T-cell (primary cell): Measurements from ENCODE around the gene ADAM12. TPM values are rescaled to one million over a fixed set of nuclear protein-coding genes. Genes with fewer than 3 reads are reported as not detected.

Experiments
- ATAC-seq, 4 experiments: fragments of 200-7000 bp in 3 of 4; fragments of 150-1000 bp in 1 of 4; cut with Tn5 transposase; replicated peaks in 1 of 4; 1 replicate in 3 of 4; 2 replicates in 1 of 4; pipeline ENCODE4 v1.10.0; 2021; ENCODE audit warnings: moderate library complexity in 3 of 4, mild to moderate bottlenecking in 2 of 4, moderate number of reproducible peaks in 1 of 4
- CTCF ChIA-PET, 2 donors: fragments of 300-600 bp; sonication (Branson Sonifier 250); formaldehyde crosslinking; loops; one replicate each; lab custom pipeline; 2022; ENCODE audit warnings: antibody characterized with exemption in 2 of 2; lab: Charles Lee
- POLR2A ChIA-PET, 2 donors: fragments of 300-600 bp; sonication (Branson Sonifier 250); formaldehyde crosslinking; loops; one replicate each; lab custom pipeline; 2022; ENCODE audit warnings: antibody characterized with exemption in 2 of 2; lab: Charles Lee
- DNase-seq, 35 experiments: peaks; one replicate each; pipeline versions ENCODE4 v3.0.0 to v3.0.0-alpha.2; 2013 to 2023
- H3K27ac ChIP-seq: one replicate; pipeline ENCODE4 v1.5.1; 2013; ENCODE audit warnings: low read length
- H3K27me3 ChIP-seq, 2 experiments: replicated peaks in 1 of 2; 1 replicate in 1 of 2; 2 replicates in 1 of 2; pipeline versions ENCODE4 v1.6.1 to v1.7.0; 2013; ENCODE audit warnings: low read length in 1 of 2, mixed read lengths in 1 of 2; ENCODE audit not compliant: control insufficient read depth in 2 of 2, insufficient read depth in 2 of 2; ENCODE audit errors: extremely low read depth in 1 of 2
- H3K36me3 ChIP-seq, 2 donors: 1 replicate in 1 of 2; 2 replicates in 1 of 2; pipeline versions ENCODE4 v1.6.1 to v1.7.0; 2013; ENCODE audit warnings: low read length in 1 of 2; ENCODE audit not compliant: control insufficient read depth in 2 of 2, insufficient read depth in 1 of 2; ENCODE audit errors: extremely low read depth in 1 of 2
- H3K4me1 ChIP-seq, 2 experiments: 1 replicate in 1 of 2; 2 replicates in 1 of 2; pipeline versions ENCODE4 v1.6.1 to v1.7.0; 2013; ENCODE audit warnings: low read length in 2 of 2, mixed read lengths in 1 of 2; ENCODE audit not compliant: insufficient read depth in 2 of 2, control insufficient read depth in 1 of 2; ENCODE audit errors: extremely low read depth in 1 of 2
- H3K4me3 ChIP-seq, 2 donors: 1 replicate in 1 of 2; 2 replicates in 1 of 2; pipeline versions ENCODE4 v1.5.1 to v1.7.0; 2013; ENCODE audit warnings: mild to moderate bottlenecking in 2 of 2, low read length in 1 of 2, moderate library complexity in 1 of 2; ENCODE audit not compliant: control insufficient read depth in 1 of 2; ENCODE audit errors: extremely low read depth in 1 of 2
- H3K9me3 ChIP-seq: 2 replicates; pipeline ENCODE4 v1.7.0; 2013
- H3K27ac Mint-ChIP-seq, 2 donors: one replicate each; pipeline ENCODE4 v1.8.0; 2020 to 2021; ENCODE audit warnings: mild to moderate bottlenecking in 2 of 2, mixed read lengths in 2 of 2
- H3K27me3 Mint-ChIP-seq, 2 donors: one replicate each; pipeline ENCODE4 v1.8.0; 2021 to 2022; ENCODE audit warnings: mixed read lengths in 2 of 2
- H3K36me3 Mint-ChIP-seq: one replicate; pipeline ENCODE4 v1.8.0; 2021; ENCODE audit warnings: mixed read lengths
- H3K4me1 Mint-ChIP-seq, 3 donors: one replicate each; pipeline ENCODE4 v1.8.0; 2020 to 2022; ENCODE audit warnings: mixed read lengths in 3 of 3, mild to moderate bottlenecking in 1 of 3
- H3K4me3 Mint-ChIP-seq, 3 donors: one replicate each; pipeline ENCODE4 v1.8.0; 2020 to 2022; ENCODE audit warnings: mild to moderate bottlenecking in 3 of 3, mixed read lengths in 3 of 3, moderate library complexity in 3 of 3
- H3K9me3 Mint-ChIP-seq, 3 donors: one replicate each; pipeline ENCODE4 v1.8.0; 2020 to 2022; ENCODE audit warnings: mixed read lengths in 3 of 3
- WGBS: methylation state at CpG from one replicate; pipeline ENCODE4 v1.1.5; 2013; ENCODE audit warnings: missing lambda C conversion rate; ENCODE audit not compliant: insufficient coverage; 5-methylcytosine and 5-hydroxymethylcytosine counted together
- total RNA-seq, 35 experiments: library from RNA in 6 of 35; stranded (reverse) in 6 of 35; fragments of 120-200 nt in 1 of 35; gene quantifications; one replicate each; pipeline versions ENCODE4 v1.2.1 to v1.2.4 and lab custom pipeline; 2013 to 2026

Gene ADAM12
- total RNA-seq, 5 donors from 2014 or later (not counting 1 experiment from before 2014, with no cell fraction given), result 0.35 to 5.7 (median 1.2) TPM

DNA sequence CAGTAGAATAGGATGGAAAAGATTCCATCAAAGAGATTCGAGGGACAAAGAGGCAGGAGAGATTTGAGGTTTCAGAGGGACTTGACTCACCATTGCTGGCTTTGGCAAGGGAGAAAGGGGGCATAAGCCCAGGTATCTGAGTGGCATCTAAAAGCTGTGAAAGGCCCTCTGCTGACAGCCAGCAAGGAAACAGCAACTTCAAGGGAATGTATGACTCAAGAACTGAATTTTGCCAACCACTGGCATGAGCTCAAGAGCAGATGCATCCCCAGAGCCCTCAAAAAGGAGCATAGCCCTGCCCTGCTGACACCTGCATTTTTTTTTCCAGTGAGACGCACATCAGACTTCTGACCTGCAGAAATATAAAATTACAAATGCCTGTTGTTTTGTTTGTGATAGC, 19.6 kb upstream of the ADAM12 start:
- Histone ChIP-seq H3K4me1 (no peaks in the 10 kb centered on the region), H3K27ac (no peak overlapping the region), H3K9me3 (no peaks in the 10 kb centered on the region), H3K27me3 (peaks cover 2 to 3% of the 10 kb centered on the region in 2 experiments), H3K4me3 (no peak overlapping the region), H3K36me3 (no peaks in the 10 kb centered on the region)
- no peaks in the 10 kb centered on the region for H3K27me3 Mint-ChIP-seq
- ATAC-seq (no peak), DNase-seq (no peak)
- H3K4me1 Mint-ChIP-seq, result no peaks in the 10 kb centered on the region
- POLR2A ChIA-PET, result no interaction called here
- no peaks in the 10 kb centered on the region for H3K36me3 Mint-ChIP-seq
- WGBS, result 20% methylated on average over 1 of the region's 2 CpGs
- H3K9me3 Mint-ChIP-seq, result no peaks in the 10 kb centered on the region
- CTCF ChIA-PET, result no interaction called here
- H3K4me3 Mint-ChIP-seq, result no peak overlapping the region
- no peak overlapping the region for H3K27ac Mint-ChIP-seq

DNA sequence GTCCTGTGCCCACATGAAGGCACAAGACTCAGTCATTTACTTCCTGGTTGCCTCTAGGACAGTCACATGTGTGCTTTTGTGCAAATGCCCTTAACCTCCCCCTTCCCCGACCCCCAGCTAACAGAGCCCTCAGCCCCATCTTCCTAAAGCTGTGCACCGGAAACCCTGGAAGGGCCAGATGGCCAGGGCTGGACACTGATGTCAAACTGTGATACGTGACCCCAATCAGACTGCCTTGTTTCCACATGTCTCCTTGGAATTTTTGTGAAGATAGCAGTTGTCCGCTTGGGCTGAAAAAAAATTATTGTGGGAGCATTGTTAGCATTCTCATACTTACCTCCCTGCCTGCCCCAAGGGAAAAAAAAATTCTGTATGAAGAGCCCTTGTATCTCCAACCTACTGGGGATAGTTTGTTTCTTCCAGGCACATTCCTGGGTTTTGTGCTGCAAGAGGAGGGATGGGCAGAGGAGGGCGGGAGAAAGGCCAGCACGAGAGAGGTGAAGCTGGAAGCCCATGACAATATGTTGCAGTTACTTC, 17.0 kb upstream of the ADAM12 start:
- Mint-ChIP-seq H3K36me3 (no peaks in the 10 kb centered on the region), H3K27ac (no peak overlapping the region), H3K4me1 (no peaks in the 10 kb centered on the region), H3K4me3 (no peak overlapping the region), H3K9me3 (peaks cover 0 to 2% (median 0%) of the 10 kb centered on the region in 3 donors), H3K27me3 (no peaks in the 10 kb centered on the region)
- H3K27me3 ChIP-seq, result peaks cover 2 to 3% of the 10 kb centered on the region in 2 experiments
- ATAC-seq (no peak), DNase-seq (no peak)
- H3K36me3 ChIP-seq, result no peaks in the 10 kb centered on the region
- ChIA-PET POLR2A (interaction anchor here in 1 of 2 donors (0.6 kb wide), 1 partner anchor 391 kb away, joined by 4 read pairs; no protein-coding TSS in a partner anchor), CTCF (no interaction called here)
- 73% methylated on average over 3 of the region's 6 CpGs for WGBS
- H3K4me3 ChIP-seq, result no peak overlapping the region
- no peaks in the 10 kb centered on the region for H3K4me1 ChIP-seq
- no peaks in the 10 kb centered on the region for H3K9me3 ChIP-seq
- H3K27ac ChIP-seq, result no peak overlapping the region

DNA sequence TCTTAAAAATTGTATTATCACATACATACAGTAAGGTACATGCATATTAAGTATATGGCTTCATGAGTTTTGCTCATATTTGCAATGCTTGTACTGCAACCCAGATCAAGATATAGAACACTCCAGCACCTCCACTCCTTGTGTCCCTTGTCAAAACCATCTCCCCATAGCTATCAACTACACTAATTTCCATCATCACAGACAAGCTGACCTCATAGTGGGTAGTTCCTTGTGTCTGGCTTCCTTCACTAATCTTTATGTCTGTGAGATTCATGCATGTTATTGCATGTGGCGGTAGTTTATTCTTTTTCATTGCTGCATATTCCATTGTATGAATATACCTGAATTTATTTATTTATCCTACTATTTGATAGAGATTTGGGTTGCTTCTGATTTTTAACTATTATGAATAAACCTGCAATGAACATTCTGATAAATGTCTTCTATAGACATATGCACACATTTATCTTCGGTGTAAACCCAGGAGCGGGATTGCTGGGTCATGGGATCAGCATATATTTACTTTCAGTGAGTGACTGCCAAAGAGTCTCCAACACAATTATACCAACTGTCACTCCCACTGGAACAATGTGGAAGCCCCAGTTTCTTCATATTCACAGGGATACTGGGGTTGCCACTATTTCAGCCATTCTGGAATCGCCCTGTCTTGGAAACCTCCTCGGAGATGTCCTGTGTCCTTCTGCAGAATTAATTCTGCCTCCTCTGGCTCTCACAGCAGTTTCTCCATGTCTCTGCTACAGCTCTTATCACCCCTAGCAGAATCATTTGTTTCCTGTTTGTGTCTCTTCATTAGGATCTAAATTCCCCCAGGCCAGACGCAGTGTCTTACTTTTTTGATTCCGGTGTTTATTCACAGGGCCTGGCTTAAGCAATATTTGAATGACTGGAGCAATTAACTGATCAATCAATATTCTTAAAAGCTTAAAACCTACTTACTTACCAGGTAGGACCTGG, 14.7 kb upstream of the ADAM12 start:
- H3K27me3 Mint-ChIP-seq, result no peaks in the 10 kb centered on the region
- 76% methylated on average over 5 of the region's 7 CpGs for WGBS
- H3K4me3 ChIP-seq, result no peak overlapping the region
- H3K4me3 Mint-ChIP-seq, result no peak overlapping the region
- no peaks in the 10 kb centered on the region for H3K4me1 Mint-ChIP-seq
- no peaks in the 10 kb centered on the region for H3K36me3 Mint-ChIP-seq
- ChIA-PET CTCF (no interaction called here), POLR2A (no interaction called here)
- H3K27me3 ChIP-seq, result peaks cover 0 to 3% of the 10 kb centered on the region in 2 experiments
- no peak overlapping the region for H3K27ac ChIP-seq
- H3K4me1 ChIP-seq, result no peaks in the 10 kb centered on the region
- no peaks in the 10 kb centered on the region for H3K36me3 ChIP-seq
- peaks cover 0 to 2% (median 0%) of the 10 kb centered on the region in 3 donors for H3K9me3 Mint-ChIP-seq
- no peak overlapping the region for H3K27ac Mint-ChIP-seq
- DNase-seq, result no peak
- H3K9me3 ChIP-seq, result no peaks in the 10 kb centered on the region
- ATAC-seq, result no peak

DNA sequence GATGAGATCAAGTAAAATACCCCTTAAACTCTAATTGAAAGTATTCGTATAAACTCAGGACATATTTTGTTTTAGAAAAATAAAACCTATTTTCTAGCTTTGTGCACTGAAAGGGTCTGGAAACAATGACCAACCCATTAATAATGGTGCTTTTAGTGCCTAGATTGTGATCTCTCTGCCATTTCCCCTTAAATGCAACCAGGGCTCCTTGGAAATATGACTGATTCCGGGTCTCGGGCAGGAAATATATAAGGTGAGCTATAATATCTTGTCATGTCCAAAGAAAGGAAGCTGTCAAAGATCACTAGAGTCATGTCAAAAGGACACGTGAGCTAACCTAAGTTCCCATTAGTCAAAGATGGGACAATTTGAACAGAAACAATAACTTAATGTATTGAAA, 12.4 kb upstream of the ADAM12 start:
- Mint-ChIP-seq H3K36me3 (no peaks in the 10 kb centered on the region), H3K9me3 (peaks cover 4 to 7% (median 6%) of the 10 kb centered on the region in 3 donors), H3K4me3 (no peak overlapping the region), H3K27me3 (no peaks in the 10 kb centered on the region), H3K27ac (no peak overlapping the region), H3K4me1 (no peaks in the 10 kb centered on the region)
- H3K9me3 ChIP-seq, result no peaks in the 10 kb centered on the region
- H3K27ac ChIP-seq, result no peak overlapping the region
- no peak overlapping the region for H3K4me3 ChIP-seq
- H3K36me3 ChIP-seq, result no peaks in the 10 kb centered on the region
- ChIA-PET CTCF (no interaction called here), POLR2A (no interaction called here)
- ATAC-seq (no peak), DNase-seq (no peak)
- no peaks in the 10 kb centered on the region for H3K4me1 ChIP-seq
- peaks cover 0 to 3% of the 10 kb centered on the region in 2 experiments for H3K27me3 ChIP-seq
- WGBS, result no CpG with 5 or more reads among the region's 4 CpGs

DNA sequence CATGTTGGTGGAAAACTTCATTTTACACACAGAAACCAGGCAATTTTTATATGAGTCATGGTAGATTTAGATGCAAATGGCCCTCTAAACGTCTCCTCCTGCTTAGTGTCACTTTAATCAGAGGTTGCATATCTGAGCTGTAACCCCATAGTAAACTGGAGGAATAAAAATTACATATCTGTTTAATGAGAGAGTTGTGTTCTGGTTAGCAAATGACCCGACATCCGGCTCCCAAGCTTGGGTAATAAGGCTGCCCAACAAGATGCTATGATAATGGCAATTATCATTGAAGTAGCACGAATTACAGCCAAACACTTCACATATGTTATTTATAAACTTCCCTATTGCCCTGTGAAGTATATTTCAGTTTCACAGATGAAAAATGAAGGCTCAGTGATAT, 10.6 kb upstream of the ADAM12 start:
- DNase-seq, result no peak
- H3K4me3 ChIP-seq, result no peak overlapping the region
- Mint-ChIP-seq H3K9me3 (peaks cover 4 to 10% (median 6%) of the 10 kb centered on the region in 3 donors), H3K27ac (no peak overlapping the region), H3K4me1 (no peaks in the 10 kb centered on the region), H3K27me3 (no peaks in the 10 kb centered on the region), H3K4me3 (no peak overlapping the region), H3K36me3 (no peaks in the 10 kb centered on the region)
- H3K9me3 ChIP-seq, result no peaks in the 10 kb centered on the region
- CTCF ChIA-PET, result no interaction called here
- no peak overlapping the region for H3K27ac ChIP-seq
- H3K4me1 ChIP-seq, result no peaks in the 10 kb centered on the region
- no peaks in the 10 kb centered on the region for H3K27me3 ChIP-seq
- no peaks in the 10 kb centered on the region for H3K36me3 ChIP-seq
- WGBS, result no CpG with 5 or more reads among the region's 4 CpGs
- no peak for ATAC-seq
- POLR2A ChIA-PET, result no interaction called here

DNA sequence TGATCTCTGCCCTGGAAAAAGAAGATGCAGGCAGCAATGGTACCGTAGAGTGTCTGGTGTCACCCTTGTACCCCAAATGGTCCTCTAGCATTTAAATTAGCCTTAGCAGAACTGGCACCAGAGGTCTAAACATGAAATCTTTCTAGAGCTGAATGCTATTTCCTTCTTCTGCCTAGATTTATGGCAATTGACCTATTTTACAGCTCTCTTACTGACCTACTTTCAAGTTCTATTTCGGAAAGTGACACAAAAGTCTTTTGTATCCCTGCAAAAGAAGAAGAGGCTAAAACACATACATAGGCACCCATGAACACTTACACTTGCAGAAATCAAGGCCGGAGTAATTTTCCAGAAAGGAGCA, 10.1 kb upstream of the ADAM12 start:
- Mint-ChIP-seq H3K4me3 (no peak overlapping the region), H3K4me1 (no peaks in the 10 kb centered on the region), H3K27ac (no peak overlapping the region), H3K27me3 (no peaks in the 10 kb centered on the region), H3K36me3 (no peaks in the 10 kb centered on the region), H3K9me3 (peaks cover 4 to 10% (median 6%) of the 10 kb centered on the region in 3 donors)
- ATAC-seq (no peak), DNase-seq (no peak)
- Histone ChIP-seq H3K27me3 (no peaks in the 10 kb centered on the region), H3K4me3 (no peak overlapping the region), H3K36me3 (no peaks in the 10 kb centered on the region), H3K4me1 (no peaks in the 10 kb centered on the region), H3K27ac (no peak overlapping the region), H3K9me3 (no peaks in the 10 kb centered on the region)
- POLR2A ChIA-PET, result no interaction called here
- CTCF ChIA-PET, result no interaction called here
- 89% methylated on average over 2 of the region's 3 CpGs for WGBS
